ENCODE results near the gene AQP12A.
"Not testable (repeated sequence)": the region's sequence is repeated elsewhere in the genome, so short reads cannot be mapped to it uniquely, and the experiment has no call there.

GRCh38 chr2:240682431-240683224 lies 9.0 kb upstream of the AQP12A start, which contains the start of gene AQP12B:
- TF ChIP-seq GATA2, GATA3 (IDR thresholded peaks at IDR 0.05; ENCODE audit: low read depth, low read length): not testable (repeated sequence)
